NCI-H2171 (cell line): ENCODE measurements around the gene MICALL2.
A peak's percentile ranks its signal among the peaks of the same experiment; 100 is the strongest.

Experiments
- DNase-seq: peaks from one replicate; lab custom pipeline; 2025; lab: John Stamatoyannopoulos, UW

Gene MICALL2

DNA sequence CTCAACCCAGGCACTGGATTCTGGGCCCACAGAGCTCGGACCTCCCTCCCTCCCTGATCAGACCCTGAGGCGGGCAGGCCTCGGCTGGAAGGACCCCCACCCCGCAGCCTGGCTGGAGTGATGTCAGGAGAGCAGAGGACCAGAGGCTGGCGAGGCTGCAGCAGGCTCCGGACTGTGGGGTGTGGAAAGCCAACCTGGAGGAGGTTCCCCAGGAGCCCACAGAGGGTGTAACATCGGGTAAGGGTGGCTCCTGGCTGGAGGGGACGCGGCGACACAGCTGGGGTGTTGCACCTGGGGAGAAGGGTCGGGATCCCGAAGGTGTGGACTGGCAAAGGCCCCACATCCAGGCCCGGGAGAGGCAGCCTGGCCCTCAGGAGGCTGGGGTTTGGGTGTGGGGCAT is 8.9 kb upstream of the MICALL2 start:
- no peak for DNase-seq

DNA sequence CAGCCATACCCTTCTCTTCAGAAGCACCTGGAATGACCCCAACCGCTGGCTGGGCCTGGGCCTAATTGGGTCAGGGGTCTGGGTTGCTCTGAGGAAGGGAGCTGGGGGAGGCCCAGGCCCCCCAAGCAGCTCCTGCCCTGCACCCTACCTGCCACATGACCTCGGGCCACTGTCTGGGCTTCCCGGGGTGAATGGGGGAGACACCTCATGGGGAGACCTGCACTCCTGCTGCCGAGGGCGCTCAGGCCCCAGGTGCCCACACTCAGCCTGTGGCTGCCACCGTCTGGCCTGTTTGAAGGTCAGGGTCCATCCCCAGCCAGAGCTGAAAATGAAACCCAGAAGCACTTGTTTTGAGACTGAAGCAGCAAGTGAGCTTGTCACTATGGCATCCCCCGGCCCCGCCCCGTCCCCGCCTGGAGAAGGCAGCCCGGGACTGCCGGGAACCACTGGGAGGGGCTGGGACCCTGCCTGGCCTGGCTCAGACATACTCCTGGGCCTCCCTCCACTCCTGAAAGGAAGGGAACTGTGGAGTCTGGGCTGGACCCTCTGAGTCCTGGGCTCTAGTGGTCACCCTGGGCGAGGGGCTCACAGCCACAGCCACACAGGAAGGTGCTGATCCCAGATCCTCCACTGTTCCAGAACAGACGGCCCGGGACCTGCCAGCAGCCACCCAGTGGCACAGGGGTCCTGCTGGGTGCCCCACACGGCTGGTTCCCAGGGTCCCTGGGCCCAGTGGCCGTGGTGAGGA is 7.4 kb upstream of the MICALL2 start:
- no peak for DNase-seq

DNA sequence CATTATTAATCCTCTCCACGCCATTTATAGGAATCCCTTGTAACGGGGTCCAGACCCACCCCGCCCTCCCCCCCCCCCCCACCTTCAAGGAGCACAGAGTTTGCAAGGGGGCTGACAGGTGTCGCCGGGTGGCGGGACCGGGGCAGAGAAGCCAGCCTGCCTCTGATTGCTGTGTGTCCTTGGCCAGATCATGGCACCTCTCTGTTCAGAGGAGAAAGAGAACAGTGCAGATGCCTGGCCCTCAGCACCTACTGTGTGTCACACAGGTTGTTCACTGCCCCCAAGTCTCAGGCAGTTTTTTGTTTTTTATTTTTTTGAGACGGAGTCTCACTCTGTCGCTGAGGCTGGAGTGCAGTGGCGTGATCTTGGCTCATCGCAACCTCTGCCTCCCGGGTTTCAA is 5.4 kb upstream of the MICALL2 start:
- DNase-seq, result no peak

DNA sequence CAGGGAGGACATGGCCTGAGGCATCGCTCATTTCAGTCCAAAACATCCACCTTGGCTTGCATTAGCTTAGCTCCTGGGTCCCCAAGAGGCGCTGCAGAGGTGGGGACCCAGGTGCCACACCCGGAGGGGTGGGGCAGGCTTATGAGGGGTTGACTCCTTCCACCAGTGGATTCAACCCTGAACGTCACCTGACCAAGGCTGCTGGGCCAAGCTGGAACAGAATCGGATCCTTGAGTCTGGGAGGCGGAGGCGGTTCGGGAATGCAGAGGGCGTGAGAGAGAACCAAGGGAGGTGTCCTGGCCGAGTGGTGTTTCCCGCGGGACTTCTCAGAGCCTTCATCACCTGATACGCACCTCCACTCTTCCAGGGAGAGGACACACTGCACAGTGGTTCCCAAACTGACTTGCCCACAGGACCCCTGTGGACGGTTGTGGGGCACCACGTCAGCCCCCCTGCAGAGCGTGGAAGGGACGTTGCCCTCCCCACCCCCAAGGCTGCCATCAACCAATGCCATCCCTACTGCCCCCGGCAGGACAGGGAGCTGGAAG is 4.5 kb upstream of the MICALL2 start:
- DNase-seq, result no peak

DNA sequence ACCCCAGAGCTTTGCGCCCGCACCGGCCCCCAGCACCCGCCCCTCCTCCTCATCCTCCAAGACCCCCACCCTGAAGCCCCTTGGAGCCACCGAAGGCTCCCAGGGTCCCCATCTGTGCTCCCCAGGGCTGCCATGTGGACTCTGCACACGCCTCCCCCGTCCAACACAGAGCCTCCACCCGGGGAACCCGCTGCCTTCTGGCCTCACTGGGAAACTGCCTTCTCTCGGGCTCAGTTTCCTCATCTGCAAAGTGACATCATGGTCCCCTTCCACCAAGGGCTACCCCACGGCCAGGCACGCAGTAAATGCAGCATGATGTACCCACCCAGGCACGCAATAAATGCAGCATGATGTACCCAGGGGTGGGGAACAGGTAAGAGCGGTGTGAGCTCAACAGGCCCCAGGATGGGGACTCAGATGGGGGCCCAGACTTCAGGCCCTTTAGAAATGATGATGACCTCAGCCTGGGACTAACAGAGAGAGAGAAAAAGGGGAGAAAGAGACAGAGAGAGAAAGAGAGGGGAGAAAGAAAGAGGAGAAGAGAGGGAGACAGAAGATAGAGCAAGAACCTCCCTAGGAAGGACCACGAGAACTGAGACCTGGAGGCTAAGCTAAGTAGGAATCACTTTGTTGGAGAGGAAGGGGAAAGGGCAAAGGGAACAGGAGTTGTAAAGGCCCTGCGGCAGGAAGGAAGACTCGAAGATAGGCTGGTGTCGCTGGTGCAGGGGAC is 2.5 kb upstream of the MICALL2 start:
- no peak for DNase-seq

DNA sequence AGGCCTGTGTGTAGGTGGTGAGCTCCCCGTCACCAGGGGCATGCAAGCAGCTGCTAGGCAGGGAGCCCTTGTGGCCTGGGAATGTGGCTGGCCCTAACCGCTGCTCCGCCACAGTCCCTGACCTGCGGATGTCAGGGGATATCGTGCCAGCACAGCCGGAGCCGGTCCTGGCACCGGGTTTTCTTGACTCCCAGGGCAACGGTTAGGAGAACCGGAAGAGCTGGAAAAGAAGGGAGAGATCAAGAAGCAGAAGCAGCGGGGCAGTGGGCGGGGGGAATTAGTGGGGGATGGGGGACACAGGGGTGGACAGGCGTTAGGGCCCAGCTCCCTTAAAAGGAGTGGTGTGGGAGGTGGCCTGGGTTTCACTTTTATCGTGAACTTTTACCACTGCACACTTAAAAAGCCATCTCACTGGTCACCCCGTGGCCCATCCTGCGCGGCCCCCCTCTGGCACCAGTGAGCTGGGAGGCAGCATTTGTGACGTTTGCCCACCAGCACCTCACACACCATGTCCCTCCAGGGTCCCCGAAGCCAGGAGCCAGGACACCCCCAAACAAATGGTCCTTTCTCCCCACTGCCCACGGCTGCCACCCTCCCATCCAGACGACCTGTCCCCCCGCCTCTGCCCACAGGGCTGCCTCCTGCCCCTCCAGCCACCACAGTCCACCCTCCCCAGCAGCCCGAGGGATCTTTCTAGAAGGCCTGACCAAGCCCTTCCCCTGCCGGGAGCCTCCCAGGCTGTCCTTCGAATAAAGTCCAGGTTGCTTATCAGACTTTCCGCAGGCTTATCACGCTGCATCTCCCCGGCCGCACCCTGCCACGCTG is 1.8 kb upstream of the MICALL2 start:
- DNase-seq, result no peak

DNA sequence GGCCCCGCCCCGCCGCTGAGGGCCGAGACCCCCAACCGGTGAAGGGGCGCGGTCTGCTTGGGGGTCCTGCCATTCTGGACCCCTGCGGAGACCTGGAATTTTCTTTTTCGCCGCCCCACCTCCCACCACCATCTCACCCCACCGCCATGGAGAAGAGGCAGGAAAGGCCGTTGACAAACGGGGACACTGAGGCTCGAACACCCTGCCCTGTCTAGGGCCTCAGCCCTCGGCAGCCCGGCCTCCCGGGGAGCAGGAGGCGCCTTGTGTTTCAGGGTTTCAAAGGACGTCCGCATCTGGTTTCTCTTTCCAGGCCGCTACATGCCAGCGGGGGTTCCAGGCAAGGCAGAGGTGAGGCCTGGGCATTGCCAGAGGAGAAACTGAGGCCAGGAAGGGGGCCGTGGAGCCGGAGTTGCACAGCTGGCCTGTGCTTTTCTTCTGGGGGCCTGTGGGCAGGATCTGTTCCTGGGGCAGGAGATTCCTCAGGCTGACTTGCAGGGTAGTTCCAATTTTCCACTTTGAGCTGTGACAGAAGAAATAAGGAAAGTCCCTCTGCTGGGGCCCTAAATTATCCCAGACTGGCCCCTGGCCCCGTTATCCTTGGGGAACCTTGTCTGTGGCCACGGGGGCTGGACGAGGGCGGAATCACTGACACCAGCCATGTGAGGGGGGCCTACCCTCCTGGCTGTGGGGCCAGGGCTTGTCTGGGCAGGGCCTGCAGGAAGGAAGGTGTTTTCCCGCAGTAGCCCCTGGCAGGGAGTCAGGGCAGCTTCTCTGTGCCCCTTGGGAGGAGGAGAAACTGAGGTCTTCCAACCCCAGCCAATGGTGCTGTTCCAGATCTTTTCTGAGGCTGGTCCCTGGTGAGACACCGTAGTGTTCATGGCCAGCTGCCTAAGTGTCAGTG is 900 bp upstream of the MICALL2 start:
- DNase-seq, result no peak

DNA sequence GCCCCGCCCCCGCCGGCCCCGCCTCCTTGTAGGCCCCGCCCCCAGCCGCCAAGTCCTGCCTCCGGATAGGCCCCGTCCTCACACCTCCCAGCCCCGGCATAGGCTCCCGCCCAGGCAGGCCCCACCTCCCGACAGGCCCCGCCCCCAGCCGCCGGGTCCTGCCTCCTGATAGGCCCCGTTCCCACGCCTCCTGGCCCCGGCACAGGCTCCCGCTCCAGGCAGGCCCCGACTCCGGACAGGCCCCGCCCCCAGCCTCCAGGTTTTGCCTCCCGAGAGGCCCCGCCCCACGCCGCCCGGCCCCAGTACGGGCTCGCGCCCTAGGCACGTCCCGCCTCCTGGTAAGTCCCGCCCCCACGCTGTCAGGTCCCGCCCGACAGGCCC is 232 bp upstream of the MICALL2 start:
- peak; percentile 99 for DNase-seq

DNA sequence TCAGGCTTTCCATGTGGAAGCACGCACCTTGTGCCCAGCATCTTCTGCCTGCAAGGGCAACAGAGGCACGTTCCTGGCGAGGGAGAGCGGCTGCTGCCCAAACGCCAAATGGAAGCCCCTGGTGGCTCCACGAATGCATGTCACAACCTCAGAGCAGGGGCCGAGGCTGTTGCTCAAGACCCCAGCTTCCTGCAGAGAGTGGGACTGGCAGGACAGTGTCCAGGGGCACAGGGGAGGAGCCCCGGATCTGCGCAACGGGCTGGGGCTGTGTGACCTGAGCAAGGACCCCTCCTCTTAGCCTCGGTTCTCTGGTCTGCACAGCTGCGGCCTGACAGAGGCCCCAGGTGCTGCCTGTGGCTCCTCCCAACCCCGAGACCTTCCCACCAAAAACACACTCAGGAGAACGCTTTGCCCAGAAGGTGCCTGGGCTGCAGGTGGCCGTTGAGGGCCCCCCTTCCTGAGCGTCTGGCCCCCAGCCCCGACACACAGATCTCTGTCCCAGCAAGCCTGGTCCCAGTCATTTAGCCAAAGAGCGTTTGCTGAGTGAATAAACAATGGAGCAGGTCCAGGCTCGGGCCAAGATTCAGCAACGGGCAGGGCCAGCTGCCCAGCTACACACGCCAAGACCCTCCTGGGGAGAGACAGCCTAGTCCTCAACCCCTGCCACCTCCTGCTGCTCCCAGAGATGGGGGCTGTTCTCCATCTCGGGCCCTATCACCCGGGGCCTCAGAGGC is 1.2 kb downstream of the MICALL2 start:
- no peak for DNase-seq

DNA sequence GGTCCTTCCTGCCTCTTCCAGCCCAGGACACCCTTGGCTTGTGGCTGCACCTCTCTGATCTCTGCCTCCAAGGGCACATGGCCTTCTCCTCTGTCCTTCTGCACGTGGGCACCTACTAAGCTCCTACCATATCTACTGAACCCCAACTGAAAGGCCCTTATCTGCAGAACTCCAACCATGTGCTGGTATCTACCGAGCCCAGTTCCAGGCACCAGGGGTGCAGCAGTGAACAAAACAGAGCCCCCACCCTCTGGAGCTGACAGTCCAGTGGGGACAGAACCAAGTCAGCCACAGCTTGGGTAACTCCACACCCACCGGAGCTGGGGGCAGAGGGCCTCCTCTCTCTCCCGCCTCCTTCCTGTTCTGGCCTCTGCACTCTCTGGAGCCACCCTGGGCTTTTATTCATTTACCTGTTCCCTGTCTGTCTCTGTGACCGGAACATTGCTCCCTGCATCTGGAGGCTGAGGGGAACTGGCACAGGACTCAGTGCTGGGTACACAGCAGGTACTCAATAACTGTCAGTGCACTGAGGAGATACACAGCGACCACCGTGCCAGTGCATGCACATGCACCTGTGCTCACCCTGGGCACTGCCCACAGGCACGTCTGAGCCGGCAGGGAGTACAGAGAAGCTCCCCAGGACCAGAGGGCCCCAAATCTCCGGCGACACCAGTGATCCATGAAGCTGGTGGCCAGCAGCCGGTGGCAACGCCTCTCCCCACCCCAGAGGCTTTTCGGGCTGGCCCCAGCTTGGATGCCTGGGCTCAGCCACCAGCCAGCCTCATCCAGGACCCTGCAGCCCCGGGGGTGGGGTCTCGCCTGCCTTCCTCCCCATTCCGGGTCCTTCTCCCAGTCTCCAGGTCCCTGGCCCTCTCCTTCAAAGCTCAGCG is 2.0 kb downstream of the MICALL2 start:
- no peak for DNase-seq

DNA sequence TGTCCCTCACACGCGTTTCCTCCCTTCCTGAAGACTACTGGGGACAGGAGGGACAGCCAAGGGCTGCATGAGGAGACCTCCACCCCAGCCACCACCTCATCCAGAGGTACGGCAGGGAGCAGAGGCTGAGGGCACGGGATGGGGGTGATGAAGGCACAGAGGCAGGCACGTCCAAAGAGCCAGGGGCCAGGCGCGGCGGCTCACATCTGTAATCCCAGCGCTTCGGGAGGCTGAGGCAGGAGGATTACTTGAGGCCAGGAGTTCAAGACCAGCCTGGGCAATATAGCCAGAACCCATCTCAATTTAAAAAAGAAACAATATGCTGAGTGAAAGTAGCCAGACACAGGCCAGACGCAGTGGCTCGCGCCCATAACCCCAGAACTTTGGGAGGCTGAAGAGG is 3.3 kb downstream of the MICALL2 start:
- no peak for DNase-seq

DNA sequence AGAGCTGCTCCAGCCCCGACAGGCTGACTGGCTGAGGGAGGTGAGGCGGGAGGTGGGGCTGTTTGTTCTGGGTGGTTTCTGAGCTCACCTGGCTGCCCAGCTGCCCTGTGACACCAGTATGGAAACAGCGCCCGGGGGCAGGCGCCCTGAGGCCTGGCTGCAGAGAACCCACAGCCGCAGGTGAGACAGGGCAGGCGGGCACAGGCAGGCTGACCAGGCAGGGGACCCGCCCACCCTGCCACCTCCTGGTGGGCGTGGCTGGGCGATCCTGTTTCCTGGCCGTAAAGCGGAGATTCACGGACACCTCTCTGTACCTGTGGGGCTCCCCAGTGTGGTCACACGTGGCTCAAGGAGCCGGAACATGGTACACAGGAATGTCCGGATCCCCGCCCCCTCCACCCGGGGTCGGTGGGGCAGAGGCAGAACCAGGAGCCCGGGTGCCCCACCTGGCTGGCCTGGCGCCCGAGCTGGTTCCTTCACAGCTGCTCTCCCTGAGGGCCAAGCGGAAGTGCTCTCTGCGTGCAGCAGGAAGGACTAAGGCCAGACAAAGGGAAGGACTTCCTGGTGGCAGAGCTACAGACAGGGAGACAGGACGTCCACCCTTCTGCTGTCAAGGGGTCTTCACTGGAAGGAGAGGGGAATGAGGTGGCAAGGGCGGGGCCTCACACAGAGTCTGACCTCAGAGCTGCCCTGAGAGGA is 3.9 kb downstream of the MICALL2 start:
- no peak for DNase-seq

DNA sequence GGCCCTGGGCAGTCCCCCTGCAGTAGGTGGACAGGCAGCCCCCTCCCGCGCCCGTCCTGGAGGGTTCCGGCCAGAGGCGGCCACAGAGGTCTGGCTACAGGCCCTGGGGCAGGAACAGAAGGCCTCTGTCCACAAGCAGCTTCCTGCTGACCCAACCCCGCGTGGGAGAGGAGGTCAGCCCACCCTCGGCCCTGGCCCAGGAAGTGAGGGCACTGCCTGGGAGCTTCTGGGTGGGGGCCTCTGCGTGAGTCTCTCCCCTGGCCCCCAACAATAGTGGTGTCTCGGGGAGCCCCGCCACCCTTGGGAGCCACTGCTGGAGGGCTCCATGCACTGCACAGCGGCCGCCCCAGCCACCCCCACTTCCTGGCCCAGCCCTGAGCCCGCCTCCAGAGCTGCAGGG is 4.7 kb downstream of the MICALL2 start:
- DNase-seq, result no peak

DNA sequence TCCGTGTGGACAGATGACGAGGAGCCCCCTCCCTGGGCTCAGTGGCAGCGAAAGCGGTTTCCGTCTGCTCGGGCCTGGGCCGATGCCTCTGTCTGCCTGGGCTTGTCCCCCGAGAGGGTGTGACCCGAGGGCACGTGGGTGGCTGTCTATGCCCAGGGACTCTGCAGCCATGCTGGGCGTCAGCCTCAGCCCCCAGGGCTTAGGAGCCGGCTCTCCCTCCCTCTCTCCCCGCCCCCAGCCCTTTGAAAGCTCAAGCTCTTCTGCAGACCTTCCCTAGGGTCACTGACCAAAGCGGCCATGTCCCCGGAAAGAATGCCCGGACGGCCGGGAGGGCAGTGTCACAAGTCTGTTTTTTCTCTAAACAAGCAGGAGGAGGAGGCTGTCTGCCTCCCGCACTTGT is 7.1 kb downstream of the MICALL2 start:
- DNase-seq, result no peak

DNA sequence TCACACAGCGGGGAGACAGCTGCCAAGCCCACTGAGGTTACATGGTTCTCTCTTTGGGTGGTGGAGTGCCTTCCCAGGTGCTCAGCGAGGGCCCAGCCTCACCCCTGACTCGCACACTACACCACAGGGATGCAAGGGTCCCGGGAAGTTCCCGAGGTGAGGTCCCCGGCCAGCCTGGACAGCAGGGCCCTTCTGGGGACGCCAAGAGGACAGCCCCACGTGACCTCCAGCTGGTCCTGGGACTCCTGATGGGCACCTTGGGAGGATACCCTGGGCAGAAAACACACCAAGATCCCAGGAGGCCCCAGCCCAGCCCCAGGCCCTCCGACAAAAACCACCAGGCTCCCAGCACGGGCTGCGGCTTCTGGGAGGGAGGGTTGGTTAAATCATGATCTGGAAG is 8.3 kb downstream of the MICALL2 start:
- DNase-seq, result no peak

DNA sequence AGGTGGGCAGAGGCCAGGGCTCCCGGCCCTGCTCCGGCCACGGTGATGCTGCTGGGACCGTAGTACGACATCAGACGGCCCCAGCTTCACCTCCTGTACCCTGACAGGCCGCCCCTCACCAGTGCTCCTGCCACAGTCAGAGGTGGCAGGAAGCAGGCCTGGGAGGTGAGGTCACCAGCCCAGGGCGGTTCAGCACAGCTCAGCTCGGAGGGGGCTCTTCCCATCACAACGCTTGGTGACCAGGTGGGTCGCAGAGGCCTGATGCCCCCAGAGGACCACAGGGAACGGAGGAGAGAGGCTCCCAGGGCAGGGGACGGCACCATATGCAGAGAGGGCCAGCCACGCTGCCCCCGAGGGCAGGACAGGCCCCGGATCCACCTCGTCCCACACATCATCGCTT is 8.8 kb downstream of the MICALL2 start:
- DNase-seq, result no peak

DNA sequence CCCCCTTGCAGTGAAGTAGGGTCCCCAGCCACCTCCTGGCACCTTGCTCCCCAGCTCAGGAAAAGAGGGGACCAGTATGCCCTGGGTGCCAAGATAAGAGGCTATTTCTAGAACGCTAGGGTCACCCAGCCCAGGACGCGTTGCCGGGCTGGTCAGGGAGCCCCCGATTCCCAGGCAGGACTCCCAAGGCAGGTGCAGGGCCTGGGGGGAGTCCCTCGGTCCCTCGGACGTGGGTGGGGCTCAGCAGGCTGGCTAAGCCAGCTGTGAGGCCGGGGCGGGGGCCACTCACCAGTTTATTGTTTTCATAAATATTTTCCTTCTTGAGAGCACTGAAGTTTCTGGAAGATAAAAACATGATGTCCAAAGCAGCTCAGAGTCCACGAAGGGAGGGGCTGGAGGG is 9.3 kb downstream of the MICALL2 start:
- no peak for DNase-seq

DNA sequence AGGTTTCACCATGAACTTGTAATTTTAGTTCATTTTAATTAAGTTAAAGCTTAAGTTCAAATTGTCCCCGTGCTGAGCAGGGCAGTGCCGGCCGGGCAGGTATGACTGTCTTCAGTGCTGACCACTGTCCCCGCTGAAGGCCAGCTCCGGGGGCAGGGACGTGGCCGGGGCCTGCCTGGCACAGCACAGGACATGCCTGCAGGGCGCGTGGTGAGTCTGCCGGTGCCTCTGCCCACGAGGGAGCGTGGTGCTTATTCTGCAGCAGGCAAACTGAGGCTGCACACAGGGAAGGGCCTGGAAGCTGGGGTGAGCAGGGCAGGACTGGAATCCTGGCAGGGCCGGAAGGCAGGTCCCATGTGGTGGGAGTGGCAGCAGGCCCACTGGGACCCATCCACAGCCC is 9.8 kb downstream of the MICALL2 start:
- no peak for DNase-seq

DNA sequence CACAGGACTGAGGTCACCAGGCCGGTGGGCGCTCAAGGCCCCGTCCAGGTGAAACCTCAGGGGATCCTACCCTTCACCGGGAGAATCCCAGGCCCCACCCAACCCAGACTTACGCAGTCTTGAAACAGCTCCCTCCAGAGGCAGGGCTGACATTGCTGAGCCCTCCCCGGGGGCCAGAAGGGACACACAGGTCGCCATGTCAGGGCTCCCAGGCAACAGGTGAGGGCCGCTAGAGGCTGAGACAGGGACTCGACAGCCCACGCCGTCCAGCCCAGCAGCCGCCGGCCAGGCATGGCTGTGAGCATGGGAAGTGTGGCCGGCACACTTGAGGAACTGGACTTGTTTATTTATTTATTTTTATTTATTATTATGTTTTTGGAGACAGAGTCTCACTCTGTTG is 10.3 kb downstream of the MICALL2 start:
- no peak for DNase-seq
